BE2C (cell line): ENCODE data around the gene ARL2BP.

Experiments used
- DNase-seq: peaks from one replicate; pipeline ENCODE4 v3.0.0-alpha.2; 2020
- H3K27me3 ChIP-seq: fragments of 250-450 bp; sonication (Bioruptor Pico); 2 replicates; pipeline ENCODE4 v1.5.1; 2020; ENCODE audit warnings: mild to moderate bottlenecking
- H3K36me3 ChIP-seq: fragments of 250-450 bp; sonication (Bioruptor Pico); 2 replicates; pipeline ENCODE4 v1.5.1; 2020; ENCODE audit warnings: mild to moderate bottlenecking
- H3K4me1 ChIP-seq: fragments of 250-450 bp; sonication (Bioruptor Pico); 2 replicates; pipeline ENCODE4 v1.5.1; 2020
- H3K4me3 ChIP-seq: 2 replicates; pipeline ENCODE4 v1.5.1; 2011; ENCODE audit warnings: low read depth, low read length
- H3K9me3 ChIP-seq: fragments of 250-450 bp; sonication (Bioruptor Pico); 2 replicates; pipeline ENCODE4 v1.5.1; 2020
- TF ChIP-seq, protein P1 (sequence below): IDR thresholded peaks from 2 replicates; pipeline ENCODE4 v1.5.1; 2012; ENCODE audit warnings: mild to moderate bottlenecking, low read depth, low read length

ARL2BP gene

DNA sequence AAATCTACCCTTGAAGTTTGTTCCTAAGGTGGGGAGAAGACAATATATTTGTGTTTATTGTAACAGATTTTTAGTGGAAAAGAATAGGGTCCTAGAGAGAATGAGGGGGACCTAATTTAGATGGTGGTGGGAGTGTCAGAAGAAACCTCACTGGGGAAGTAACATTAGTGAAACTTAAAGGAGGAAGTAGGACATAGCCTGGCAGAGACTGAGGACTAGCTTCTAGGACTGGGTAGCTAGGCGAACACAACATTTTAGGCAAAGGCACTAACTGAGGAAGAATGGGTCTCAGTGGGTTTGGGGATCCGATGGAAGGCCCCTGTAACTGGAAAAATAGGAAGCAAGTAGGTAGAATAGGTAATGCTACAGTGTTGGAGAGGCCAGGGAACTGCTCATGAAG lies 4.2 kb upstream of the ARL2BP start:
- H3K4me3 ChIP-seq, result no peak overlapping the region
- no peaks in the 10 kb centered on the region for H3K9me3 ChIP-seq
- no peaks in the 10 kb centered on the region for H3K27me3 ChIP-seq
- no peak for DNase-seq
- TF ChIP-seq, protein P1, sequence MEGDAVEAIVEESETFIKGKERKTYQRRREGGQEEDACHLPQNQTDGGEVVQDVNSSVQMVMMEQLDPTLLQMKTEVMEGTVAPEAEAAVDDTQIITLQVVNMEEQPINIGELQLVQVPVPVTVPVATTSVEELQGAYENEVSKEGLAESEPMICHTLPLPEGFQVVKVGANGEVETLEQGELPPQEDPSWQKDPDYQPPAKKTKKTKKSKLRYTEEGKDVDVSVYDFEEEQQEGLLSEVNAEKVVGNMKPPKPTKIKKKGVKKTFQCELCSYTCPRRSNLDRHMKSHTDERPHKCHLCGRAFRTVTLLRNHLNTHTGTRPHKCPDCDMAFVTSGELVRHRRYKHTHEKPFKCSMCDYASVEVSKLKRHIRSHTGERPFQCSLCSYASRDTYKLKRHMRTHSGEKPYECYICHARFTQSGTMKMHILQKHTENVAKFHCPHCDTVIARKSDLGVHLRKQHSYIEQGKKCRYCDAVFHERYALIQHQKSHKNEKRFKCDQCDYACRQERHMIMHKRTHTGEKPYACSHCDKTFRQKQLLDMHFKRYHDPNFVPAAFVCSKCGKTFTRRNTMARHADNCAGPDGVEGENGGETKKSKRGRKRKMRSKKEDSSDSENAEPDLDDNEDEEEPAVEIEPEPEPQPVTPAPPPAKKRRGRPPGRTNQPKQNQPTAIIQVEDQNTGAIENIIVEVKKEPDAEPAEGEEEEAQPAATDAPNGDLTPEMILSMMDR, result no peak
- peaks cover 32% of the 10 kb centered on the region for H3K36me3 ChIP-seq
- no peaks in the 10 kb centered on the region for H3K4me1 ChIP-seq

DNA sequence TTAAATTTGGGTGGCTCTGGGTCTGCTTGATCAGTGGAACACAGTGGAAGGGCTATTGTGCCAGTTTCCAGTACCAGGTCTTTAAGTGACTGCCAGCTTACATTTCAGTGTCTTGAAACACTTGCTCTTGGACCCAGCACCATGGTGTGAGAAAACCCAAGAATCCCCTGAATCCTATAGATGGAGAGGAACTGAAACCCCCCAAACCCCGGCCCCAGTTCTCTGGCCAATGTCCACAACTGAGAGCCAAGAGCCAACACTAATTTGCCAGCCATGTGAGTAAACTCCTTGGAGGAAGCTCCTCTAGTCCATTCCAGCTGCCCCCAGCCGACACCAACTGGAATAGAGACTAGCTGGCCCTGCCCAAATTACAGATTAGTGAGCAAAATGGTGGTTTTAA lies 2.4 kb upstream of the ARL2BP start:
- DNase-seq, result no peak
- Histone ChIP-seq H3K36me3 (peaks cover 17% of the 10 kb centered on the region), H3K4me1 (no peaks in the 10 kb centered on the region), H3K9me3 (no peaks in the 10 kb centered on the region), H3K27me3 (no peaks in the 10 kb centered on the region), H3K4me3 (no peak overlapping the region)
- TF ChIP-seq, protein P1, result no peak

GRCh38 chr16:57244463-57244766 lies 644 bp upstream of the ARL2BP start:
- DNase-seq, result no peak
- Histone ChIP-seq H3K4me1 (no peaks in the 10 kb centered on the region), H3K9me3 (no peaks in the 10 kb centered on the region), H3K36me3 (peaks cover 4% of the 10 kb centered on the region; the same call in 1 of the 2 replicates), H3K27me3 (no peaks in the 10 kb centered on the region), H3K4me3 (peak overlapping the region; percentile 88)
- TF ChIP-seq, protein P1, result no peak

DNA sequence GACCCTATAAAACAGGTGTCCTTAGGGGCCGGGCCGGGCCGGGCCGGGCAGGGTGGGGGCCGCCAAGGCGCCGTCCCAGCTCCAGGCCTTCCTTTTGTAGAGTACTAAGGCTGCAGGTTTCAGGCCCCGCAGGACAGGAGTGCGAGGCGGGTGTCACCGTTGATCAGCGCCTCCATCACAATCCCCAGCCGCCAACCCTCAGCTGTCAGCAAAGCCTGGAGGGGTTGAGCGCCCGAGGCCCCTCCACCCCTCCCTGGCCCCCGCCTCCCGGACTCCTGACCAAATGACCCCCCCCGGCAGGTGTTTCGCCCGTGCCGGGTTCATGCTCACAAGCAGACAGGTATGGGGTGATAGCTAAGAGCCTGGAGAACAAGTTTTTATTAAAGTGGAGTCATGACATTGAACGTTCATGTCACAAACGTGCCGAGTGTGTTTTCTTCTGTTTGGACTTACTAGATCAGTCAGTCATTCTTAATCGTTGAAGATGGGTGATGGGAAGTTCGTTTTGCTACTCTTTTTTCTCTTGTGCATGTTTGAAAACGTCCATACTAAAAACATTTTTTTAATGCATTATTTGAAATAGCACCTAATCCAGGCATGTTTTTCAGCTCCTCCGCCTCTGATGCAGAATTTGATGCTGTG lies 534 bp downstream of the ARL2BP start:
- DNase-seq, result no peak

GRCh38 chr16:57251352-57251751 lies 6.3 kb downstream of the ARL2BP start:
- DNase-seq, result no peak
- H3K36me3 ChIP-seq, result peaks cover 25% of the 10 kb centered on the region
- H3K4me1 ChIP-seq, result no peaks in the 10 kb centered on the region

More for the DNA sequence above, 534 bp downstream of the ARL2BP start:
- Histone ChIP-seq H3K4me1 (no peaks in the 10 kb centered on the region), H3K9me3 (no peaks in the 10 kb centered on the region), H3K36me3 (peaks cover 11% of the 10 kb centered on the region; the same call in 1 of the 2 replicates), H3K27me3 (no peaks in the 10 kb centered on the region), H3K4me3 (peak overlapping the region; percentile 88)
- TF ChIP-seq, protein P1, result no peak

DNA sequence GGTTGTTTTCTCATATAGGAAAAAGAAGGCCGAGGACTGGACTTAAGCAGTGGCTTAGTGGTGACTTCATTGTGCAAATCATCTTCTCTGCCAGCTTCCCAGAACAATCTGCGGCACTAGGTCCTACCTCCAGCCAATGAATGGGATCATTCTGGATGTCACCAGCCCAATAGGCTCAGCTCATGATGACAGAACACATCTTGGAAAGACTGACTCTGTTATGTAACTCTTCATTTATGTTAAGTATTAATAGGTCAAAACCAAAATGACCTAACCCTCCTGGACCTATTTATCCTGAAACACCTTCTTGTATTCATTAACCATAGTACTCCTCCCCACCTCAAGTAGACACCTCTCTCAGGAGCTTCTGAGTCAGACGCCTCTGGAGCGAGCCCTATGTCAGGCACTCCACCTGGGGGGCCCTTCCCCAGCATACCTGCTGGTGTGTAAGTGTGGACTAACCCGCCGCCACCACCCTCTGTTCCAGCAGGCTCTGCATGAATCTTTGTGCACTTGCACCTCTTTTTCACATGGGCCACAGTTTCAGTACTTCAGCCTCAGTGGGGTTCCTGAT lies 7.2 kb downstream of the ARL2BP start:
- Histone ChIP-seq H3K4me1 (no peaks in the 10 kb centered on the region; the same call in 1 of the 2 replicates), H3K4me3 (no peak overlapping the region), H3K36me3 (peaks cover 25% of the 10 kb centered on the region), H3K9me3 (no peaks in the 10 kb centered on the region), H3K27me3 (no peaks in the 10 kb centered on the region)
- TF ChIP-seq, protein P1, result no peak
- DNase-seq, result no peak

More at GRCh38 chr16:57251352-57251751, 6.3 kb downstream of the ARL2BP start:
- H3K27me3 ChIP-seq, result no peaks in the 10 kb centered on the region
- TF ChIP-seq, protein P1, result no peak
- no peak overlapping the region for H3K4me3 ChIP-seq
- no peaks in the 10 kb centered on the region for H3K9me3 ChIP-seq
